ENCODE results near the gene GFRA1. TPM values are rescaled to one million over a fixed set of nuclear protein-coding genes. Genes with fewer than 3 reads are reported as not detected.

GFRA1 gene
- polyA plus RNA-seq, 1 of the 3 experiments (the other 2 are of a cell fraction): 1.6 TPM

DNA sequence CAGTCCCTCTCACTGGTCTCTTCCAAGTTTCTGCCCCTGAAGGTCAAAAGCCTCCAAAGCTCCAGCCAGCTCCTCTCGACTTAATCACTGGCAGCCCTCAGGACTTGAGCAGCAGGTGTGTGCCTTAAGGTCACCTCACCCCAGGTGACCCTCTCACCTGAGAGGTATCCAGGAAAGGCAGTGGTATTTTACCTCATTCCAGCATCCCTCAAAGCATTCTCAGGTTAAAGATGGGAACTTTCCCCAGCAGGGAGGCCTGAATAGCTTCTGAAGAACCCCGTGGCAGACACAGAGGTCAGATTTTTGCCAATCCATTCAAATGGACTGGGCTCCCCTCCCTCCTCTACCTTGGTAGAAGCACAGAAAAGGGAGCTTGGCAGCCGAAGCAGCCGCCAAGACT, 148.2 kb downstream of the GFRA1 start:
- no peaks in the 10 kb centered on the region for H3F3A ChIP-seq (replicated peaks; ENCODE audit: insufficient read depth)
- no peaks in the 10 kb centered on the region for H3K4me1 ChIP-seq (ENCODE audit: control insufficient read depth in 1 of 2, insufficient read depth in 2 of 2, low read depth in 1 of 2, low read length in 1 of 2)
- H3K9me2 ChIP-seq: no peaks in the 10 kb centered on the region
- DNase-seq: no peak
- no peak overlapping the region for H3K4me2 ChIP-seq
- H3K27ac ChIP-seq (ENCODE audit: low read depth in 2 of 2, low read length in 1 of 2): no peak overlapping the region
- H3K27me3 ChIP-seq (ENCODE audit: insufficient read depth): no peaks in the 10 kb centered on the region
- ChIA-PET POLR2A (no interaction called here), CTCF (interaction anchor here (0.6 kb wide), 1 partner anchor 279 kb away, joined by 3 read pairs; no protein-coding TSS in a partner anchor)
- H3K4me3 ChIP-seq (ENCODE audit: low read depth in 2 of 2, low read length in 1 of 2): no peak overlapping the region
- no peak overlapping the region for H3K9ac ChIP-seq
- H3K9me3 ChIP-seq: no peaks in the 10 kb centered on the region
- H4K20me1 ChIP-seq (ENCODE audit: insufficient read depth): no peaks in the 10 kb centered on the region
- TF ChIP-seq RAD21 (IDR thresholded peaks at IDR 0.05; ENCODE audit: low read length) (no peak), RXRA (IDR thresholded peaks at IDR 0.05; ENCODE audit: borderline replicate concordance, low read depth) (no peak), SMC3 (IDR thresholded peaks at IDR 0.05; ENCODE audit: low read depth, low read length) (no peak), ZBTB33 (IDR thresholded peaks at IDR 0.05; ENCODE audit: borderline replicate concordance, low read depth) (no peak), RFX5 (IDR thresholded peaks at IDR 0.05; ENCODE audit: low read length) (no peak), RCOR1 (IDR thresholded peaks at IDR 0.05; ENCODE audit: low read length) (no peak), MEF2A (IDR thresholded peaks at IDR 0.05; ENCODE audit: borderline replicate concordance, low read depth) (no peak)
- H3K36me3 ChIP-seq (replicated peaks in 1 of 2; ENCODE audit: control insufficient read depth in 1 of 2, insufficient read depth in 2 of 2, low read length in 1 of 2): no peaks in the 10 kb centered on the region
- WGBS (ENCODE audit: low lambda C conversion rate): 62% methylated on average over 3 of the region's 4 CpGs
- H2AFZ ChIP-seq (ENCODE audit: low read depth): no peak overlapping the region
- H3K79me2 ChIP-seq (ENCODE audit: insufficient read depth): no peaks in the 10 kb centered on the region

GRCh38 chr10:116122664-116123063, 150.3 kb downstream of the GFRA1 start:
- no peak overlapping the region for H3K27ac ChIP-seq (ENCODE audit: low read depth in 2 of 2, low read length in 1 of 2)
- no peak overlapping the region for H3K4me3 ChIP-seq (ENCODE audit: low read depth in 2 of 2, low read length in 1 of 2)
- H3K9ac ChIP-seq: no peak overlapping the region
- H3K79me2 ChIP-seq (ENCODE audit: insufficient read depth): no peaks in the 10 kb centered on the region
- no peak overlapping the region for H2AFZ ChIP-seq (ENCODE audit: low read depth)
- no peak overlapping the region for H3K4me2 ChIP-seq
- no peaks in the 10 kb centered on the region for H4K20me1 ChIP-seq (ENCODE audit: insufficient read depth)
- no peak for TF ChIP-seq RCOR1 (IDR thresholded peaks at IDR 0.05; ENCODE audit: low read length)
- TF ChIP-seq CHD2 (IDR thresholded peaks at IDR 0.05; ENCODE audit: low read length, partially characterized antibody): no peak
- no peak for TF ChIP-seq SMC3 (IDR thresholded peaks at IDR 0.05; ENCODE audit: low read depth, low read length)
- TF ChIP-seq REST (IDR thresholded peaks at IDR 0.05; ENCODE audit: low read depth, low read length): no peak
- H3F3A ChIP-seq (replicated peaks; ENCODE audit: insufficient read depth): no peaks in the 10 kb centered on the region
- POLR2A ChIA-PET: no interaction called here
- no peaks in the 10 kb centered on the region for H3K9me3 ChIP-seq
- DNase-seq: no peak
- no peaks in the 10 kb centered on the region for H3K9me2 ChIP-seq
- no peaks in the 10 kb centered on the region for H3K36me3 ChIP-seq (replicated peaks in 1 of 2; ENCODE audit: control insufficient read depth in 1 of 2, insufficient read depth in 2 of 2, low read length in 1 of 2)
- 33% methylated on average over 1 of the region's 1 CpG for WGBS (ENCODE audit: low lambda C conversion rate)
- H3K4me1 ChIP-seq (ENCODE audit: control insufficient read depth in 1 of 2, insufficient read depth in 2 of 2, low read depth in 1 of 2, low read length in 1 of 2): no peaks in the 10 kb centered on the region
- CTCF ChIA-PET: no interaction called here
- H3K27me3 ChIP-seq (ENCODE audit: insufficient read depth): no peaks in the 10 kb centered on the region

Data from SK-N-SH (cell line).